CD4-positive, alpha-beta memory T cell (primary cell): ENCODE measurements around the gene ABCB10. TPM values are rescaled to one million over a fixed set of nuclear protein-coding genes. Genes with fewer than 3 reads are reported as not detected.

Source experiments
- CTCF ChIA-PET: fragments of 350-600 bp; sonication (Branson Sonifier 250); formaldehyde crosslinking; loops from one replicate; lab custom pipeline; 2021; ENCODE audit warnings: inconsistent platforms; ENCODE audit not compliant: partially characterized antibody; lab: Charles Lee
- POLR2A ChIA-PET: fragments of 350-600 bp; sonication (Branson Sonifier 250); formaldehyde crosslinking; loops from one replicate; lab custom pipeline; 2021; ENCODE audit not compliant: partially characterized antibody; lab: Charles Lee
- DNase-seq, 5 donors: peaks; one replicate each; pipeline versions ENCODE4 v3.0.0 to v3.0.0-alpha.2; 2020 to 2022; ENCODE audit warnings: mixed read lengths in 1 of 5
- H3K27ac ChIP-seq: one replicate; pipeline ENCODE4 v1.7.0; 2013; ENCODE audit warnings: low read depth, low read length
- H3K27me3 ChIP-seq: 2 replicates; pipeline ENCODE4 v1.7.0; 2013; ENCODE audit warnings: mild to moderate bottlenecking, low read length, moderate library complexity; ENCODE audit not compliant: insufficient read depth
- H3K36me3 ChIP-seq: 2 replicates; pipeline ENCODE4 v1.7.0; 2013; ENCODE audit warnings: mild to moderate bottlenecking, low read length, moderate library complexity; ENCODE audit not compliant: insufficient read depth
- H3K4me1 ChIP-seq: 2 replicates; pipeline ENCODE4 v1.7.0; 2013; ENCODE audit warnings: mild to moderate bottlenecking, low read length, moderate library complexity; ENCODE audit not compliant: insufficient read depth
- H3K4me3 ChIP-seq, 2 donors: one replicate each; pipeline ENCODE4 v1.7.0; 2013; ENCODE audit warnings: low read length in 2 of 2, mild to moderate bottlenecking in 1 of 2
- H3K9me3 ChIP-seq, 2 donors: one replicate each; pipeline ENCODE4 v1.7.0; 2013; ENCODE audit warnings: low read length in 2 of 2, control low read depth in 1 of 2; ENCODE audit not compliant: control insufficient read depth in 1 of 2
- H3K27ac Mint-ChIP-seq, 7 donors: one replicate each; pipeline ENCODE4 v1.8.0; 2020 to 2021; ENCODE audit warnings: mixed read lengths in 7 of 7, mild to moderate bottlenecking in 6 of 7, inconsistent platforms in 3 of 7, moderate library complexity in 3 of 7
- H3K27me3 Mint-ChIP-seq, 2 donors: one replicate each; pipeline ENCODE4 v1.8.0; 2020 to 2021; ENCODE audit warnings: mixed read lengths in 2 of 2
- H3K36me3 Mint-ChIP-seq, 2 donors: one replicate each; pipeline ENCODE4 v1.8.0; 2020 to 2021; ENCODE audit warnings: mixed read lengths in 2 of 2, inconsistent platforms in 1 of 2, mild to moderate bottlenecking in 1 of 2
- H3K4me1 Mint-ChIP-seq, 4 donors: one replicate each; pipeline ENCODE4 v1.8.0; 2020 to 2021; ENCODE audit warnings: mixed read lengths in 4 of 4, mild to moderate bottlenecking in 1 of 4
- H3K4me3 Mint-ChIP-seq, 8 donors: one replicate each; pipeline ENCODE4 v1.8.0; 2020 to 2021; ENCODE audit warnings: mixed read lengths in 8 of 8, mild to moderate bottlenecking in 7 of 8, moderate library complexity in 6 of 8, inconsistent platforms in 3 of 8
- H3K9me3 Mint-ChIP-seq, 8 donors: one replicate each; pipeline ENCODE4 v1.8.0; 2020 to 2021; ENCODE audit warnings: mixed read lengths in 8 of 8, mild to moderate bottlenecking in 5 of 8, inconsistent platforms in 3 of 8, moderate library complexity in 1 of 8
- intact Hi-C: fragments of 100-400 bp; cut with micrococcal nuclease; formaldehyde crosslinking; loops from one replicate; pipeline ENCODE4 v1.15.1; 2023
- polyA plus RNA-seq, 2 donors: library from polyadenylated mRNA; unstranded; fragments of 300-500 nt; fragmentation: Illumina TruSeq; gene quantifications; one replicate each; pipeline ENCODE4 v1.2.3, GENCODE V29; 2021
- total RNA-seq, 2 experiments: library from RNA; stranded (reverse); gene quantifications; one replicate each; pipeline ENCODE4 v1.2.3, GENCODE V29; 2021

Gene ABCB10
- total and polyA plus RNA-seq, 4 experiments from 2014 or later, result 10.0 to 20.2 (median 15.7) TPM

DNA sequence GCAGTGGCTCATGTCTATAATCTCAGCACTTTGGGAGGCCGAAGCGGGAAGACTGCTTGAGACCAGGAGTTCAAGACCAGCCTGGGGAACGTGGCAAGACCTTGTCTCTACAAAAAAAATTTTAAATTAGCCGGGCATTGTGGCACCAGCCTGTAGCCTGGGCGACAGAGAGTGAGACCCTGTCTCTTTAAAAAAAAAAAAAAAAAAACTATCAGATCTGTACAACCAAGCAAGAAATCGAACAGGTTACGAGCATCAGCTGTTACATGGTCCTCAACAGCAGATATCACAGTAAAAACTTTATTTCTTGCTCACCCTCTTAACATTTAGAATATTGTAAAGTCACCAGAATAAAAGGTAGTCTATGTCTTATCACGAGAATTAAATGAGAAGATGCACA is 51.9 kb downstream of the ABCB10 start:
- DNase-seq, result no peak
- POLR2A ChIA-PET, result interaction anchor here (2.8 kb wide), 1 partner anchor 52 kb away, joined by 32 read pairs; the partner anchor contains the start of gene ABCB10
- Mint-ChIP-seq H3K27ac (peak overlapping the region in 6 of 7 donors; percentile 36 to 98 (median 64)), H3K9me3 (peaks cover 0 to 6% (median 0%) of the 10 kb centered on the region in 8 donors), H3K4me3 (peak overlapping the region; percentile 32 to 93 (median 64)), H3K4me1 (peaks cover 21 to 40% (median 32%) of the 10 kb centered on the region in 4 donors), H3K36me3 (peaks cover 5 to 29% of the 10 kb centered on the region in 2 donors), H3K27me3 (peaks cover 0 to 2% of the 10 kb centered on the region in 2 donors)
- no peak overlapping the region for H3K4me3 ChIP-seq
- H3K4me1 ChIP-seq, result peaks cover 22% of the 10 kb centered on the region
- H3K27ac ChIP-seq, result no peak overlapping the region
- no peaks in the 10 kb centered on the region for H3K36me3 ChIP-seq
- H3K27me3 ChIP-seq, result no peaks in the 10 kb centered on the region
- H3K9me3 ChIP-seq, result no peaks in the 10 kb centered on the region
- intact Hi-C loops, result loop anchor here (5.0 kb wide), 2 partner anchors 234 to 1399 kb away; partner anchors contain the start of genes MRPL55 and RAB4A
- CTCF ChIA-PET, result interaction anchor here (0.7 to 3.5 kb wide), 4 partner anchors 8 to 1144 kb away, joined by 3 to 12 read pairs (median 4); no protein-coding TSS in a partner anchor

DNA sequence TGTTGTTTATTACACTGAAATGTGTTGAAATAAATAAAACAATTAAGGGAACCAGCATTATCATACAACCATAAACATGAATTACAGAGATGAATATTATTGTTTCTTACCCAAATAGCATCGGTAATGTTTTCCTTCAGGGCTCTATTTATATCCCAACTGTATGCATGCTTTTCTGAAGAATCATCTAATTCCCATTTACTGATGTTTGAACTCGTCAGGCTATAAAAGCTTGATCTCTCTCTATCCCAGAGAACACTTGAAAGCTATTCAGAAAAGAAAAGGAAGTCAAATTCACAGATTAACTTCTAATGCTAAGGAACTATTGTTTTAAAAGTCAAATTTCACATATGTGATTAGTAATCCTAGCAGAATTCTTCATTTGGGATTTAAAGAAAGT is 62.7 kb downstream of the ABCB10 start:
- H3K27ac Mint-ChIP-seq, result no peak overlapping the region

DNA sequence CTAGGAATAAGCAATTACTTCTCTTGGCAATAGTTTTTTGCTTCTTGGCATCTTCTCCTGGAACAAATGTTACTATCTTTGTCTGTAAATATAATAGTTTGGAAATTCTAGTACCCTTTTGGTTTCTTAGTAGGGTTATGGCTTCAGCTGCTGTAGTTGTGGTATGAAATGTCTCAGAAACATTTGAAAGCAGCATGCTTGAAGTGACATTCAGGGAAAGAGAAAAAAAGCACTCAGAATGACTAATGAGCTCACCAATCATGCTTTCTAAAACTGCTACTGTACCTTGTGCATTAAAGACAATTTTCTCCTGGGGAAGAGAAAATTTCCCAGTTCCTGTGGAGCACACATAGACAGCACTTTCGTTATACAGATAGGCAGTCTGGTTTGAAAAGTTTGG is 71.3 kb downstream of the ABCB10 start:
- intact Hi-C loops, result no loop called here
- H3K27ac Mint-ChIP-seq, result no peak overlapping the region
- no peaks in the 10 kb centered on the region for H3K4me1 ChIP-seq
- H3K27me3 Mint-ChIP-seq, result no peaks in the 10 kb centered on the region
- no peaks in the 10 kb centered on the region for H3K27me3 ChIP-seq
- peaks cover 0 to 3% (median 0%) of the 10 kb centered on the region in 8 donors for H3K9me3 Mint-ChIP-seq
- POLR2A ChIA-PET, result no interaction called here
- no peak overlapping the region for H3K4me3 Mint-ChIP-seq
- H3K4me3 ChIP-seq, result no peak overlapping the region
- DNase-seq, result no peak
- H3K27ac ChIP-seq, result no peak overlapping the region
- H3K36me3 ChIP-seq, result peaks cover 57% of the 10 kb centered on the region
- H3K9me3 ChIP-seq, result no peaks in the 10 kb centered on the region
- H3K36me3 Mint-ChIP-seq, result peaks cover 57 to 66% of the 10 kb centered on the region in 2 donors
- peaks cover 2 to 7% (median 3%) of the 10 kb centered on the region in 4 donors for H3K4me1 Mint-ChIP-seq
- CTCF ChIA-PET, result interaction anchor here (1.1 to 2.0 kb wide), 3 partner anchors 9 to 231 kb away, joined by 3 to 7 read pairs (median 4); no protein-coding TSS in a partner anchor

More for the DNA sequence above, 62.7 kb downstream of the ABCB10 start:
- Mint-ChIP-seq H3K36me3 (peaks cover 57 to 70% of the 10 kb centered on the region in 2 donors), H3K4me3 (no peak overlapping the region), H3K4me1 (peaks cover 0 to 4% (median 0%) of the 10 kb centered on the region in 4 donors), H3K9me3 (no peaks in the 10 kb centered on the region), H3K27me3 (no peaks in the 10 kb centered on the region)
- intact Hi-C loops, result no loop called here
- no peak for DNase-seq
- peaks cover 54% of the 10 kb centered on the region for H3K36me3 ChIP-seq
- no peak overlapping the region for H3K4me3 ChIP-seq
- CTCF ChIA-PET, result interaction anchor here (1.5 to 3.1 kb wide), 3 partner anchors 9 to 20 kb away, joined by 4 to 10 read pairs (median 4); no protein-coding TSS in a partner anchor
- no peaks in the 10 kb centered on the region for H3K4me1 ChIP-seq
- H3K27me3 ChIP-seq, result no peaks in the 10 kb centered on the region
- POLR2A ChIA-PET, result no interaction called here
- H3K9me3 ChIP-seq, result no peaks in the 10 kb centered on the region
- no peak overlapping the region for H3K27ac ChIP-seq

DNA sequence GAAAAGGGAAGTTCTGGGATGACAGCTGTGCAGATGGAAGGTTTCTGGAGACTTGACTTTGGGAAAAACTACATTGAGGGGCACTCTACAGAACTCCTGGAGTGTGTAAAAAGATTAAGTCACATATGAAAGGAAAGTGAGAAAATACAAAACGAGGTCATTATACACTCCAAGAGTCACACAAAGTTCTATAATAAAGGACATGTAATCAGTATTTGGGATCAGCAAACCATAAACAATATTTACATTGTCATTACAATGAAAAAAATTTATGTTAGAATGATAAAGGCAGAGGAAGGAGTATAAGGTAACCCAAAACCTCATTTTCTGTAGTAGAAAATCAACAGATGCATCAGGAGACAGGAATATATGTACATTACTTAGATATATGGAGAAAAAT is 73.2 kb downstream of the ABCB10 start:
- intact Hi-C loops, result no loop called here
- CTCF ChIA-PET, result interaction anchor here (1.6 to 6.5 kb wide), 2 partner anchors 227 to 821 kb away, joined by 3 to 216 read pairs; no protein-coding TSS in a partner anchor
- H3K36me3 ChIP-seq, result peaks cover 60% of the 10 kb centered on the region
- H3K4me3 Mint-ChIP-seq, result no peak overlapping the region
- H3K4me1 Mint-ChIP-seq, result peaks cover 4 to 9% (median 5%) of the 10 kb centered on the region in 4 donors
- H3K9me3 ChIP-seq, result no peaks in the 10 kb centered on the region
- H3K4me3 ChIP-seq, result no peak overlapping the region
- H3K4me1 ChIP-seq, result no peaks in the 10 kb centered on the region
- H3K9me3 Mint-ChIP-seq, result peaks cover 0 to 3% (median 0%) of the 10 kb centered on the region in 8 donors
- no peaks in the 10 kb centered on the region for H3K27me3 Mint-ChIP-seq
- POLR2A ChIA-PET, result no interaction called here
- DNase-seq, result no peak
- H3K27me3 ChIP-seq, result no peaks in the 10 kb centered on the region
- peak overlapping the region in 2 of 7 donors; percentile 29 to 53 for H3K27ac Mint-ChIP-seq
- peaks cover 59 to 75% of the 10 kb centered on the region in 2 donors for H3K36me3 Mint-ChIP-seq
- no peak overlapping the region for H3K27ac ChIP-seq

DNA sequence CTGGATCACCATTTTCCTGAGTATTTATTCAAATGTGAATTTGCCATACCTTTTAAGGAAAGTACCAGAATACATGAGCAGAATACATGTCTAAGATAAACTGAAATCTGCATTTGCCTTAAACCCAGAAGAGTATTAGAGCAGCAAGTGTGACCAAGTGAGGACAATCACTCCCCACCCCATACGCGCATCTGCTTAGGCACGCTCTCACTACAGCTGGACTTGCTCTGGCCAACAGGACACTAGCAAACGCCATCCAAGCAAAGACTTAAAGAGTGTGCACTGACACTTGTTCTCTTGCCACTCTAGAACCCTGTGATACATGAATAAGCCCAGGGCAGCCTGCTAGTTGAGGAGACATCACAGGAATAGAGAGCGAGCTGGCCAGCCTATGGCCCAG is 76.0 kb downstream of the ABCB10 start:
- no peak for DNase-seq
- Mint-ChIP-seq H3K4me3 (no peak overlapping the region), H3K36me3 (peaks cover 65 to 77% of the 10 kb centered on the region in 2 donors), H3K4me1 (peaks cover 5 to 13% (median 8%) of the 10 kb centered on the region in 4 donors), H3K27ac (peak overlapping the region in 2 of 7 donors; percentile 14 to 19), H3K27me3 (no peaks in the 10 kb centered on the region), H3K9me3 (peaks cover 0 to 3% (median 0%) of the 10 kb centered on the region in 8 donors)
- no peaks in the 10 kb centered on the region for H3K27me3 ChIP-seq
- H3K27ac ChIP-seq, result no peak overlapping the region
- POLR2A ChIA-PET, result interaction anchor here (1.4 kb wide), 1 partner anchor 224 kb away, joined by 5 read pairs; no protein-coding TSS in a partner anchor
- no peaks in the 10 kb centered on the region for H3K9me3 ChIP-seq
- intact Hi-C loops, result loop anchor here (1.0 kb wide), 3 partner anchors 32 to 818 kb away; no protein-coding TSS in a partner anchor
- H3K36me3 ChIP-seq, result peaks cover 56% of the 10 kb centered on the region
- CTCF ChIA-PET, result interaction anchor here (0.8 to 6.5 kb wide), 17 partner anchors 11 to 818 kb away, joined by 3 to 216 read pairs (median 4); partner anchors contain the start of gene NUP133
- no peak overlapping the region for H3K4me3 ChIP-seq
- no peaks in the 10 kb centered on the region for H3K4me1 ChIP-seq

DNA sequence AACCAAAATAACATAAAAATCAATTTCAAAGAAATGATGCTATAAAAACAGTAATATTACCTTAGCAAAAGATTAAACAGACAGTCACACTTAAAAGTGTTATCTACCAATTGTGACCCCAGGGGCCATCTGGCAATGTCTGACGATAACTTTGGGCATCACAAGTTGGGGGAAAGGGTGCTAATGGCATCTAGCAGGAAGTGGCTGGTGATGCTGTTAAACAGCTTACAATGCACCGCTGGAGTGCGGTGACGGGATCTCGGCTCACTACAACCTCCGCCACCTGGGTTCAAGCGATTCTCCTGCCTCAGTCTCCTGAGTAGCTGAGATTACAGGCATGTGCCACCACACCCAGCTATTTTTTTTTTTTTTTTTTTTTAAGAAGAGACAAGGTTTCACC is 78.0 kb downstream of the ABCB10 start:
- intact Hi-C loops, result no loop called here
- Mint-ChIP-seq H3K27ac (no peak overlapping the region), H3K4me3 (no peak overlapping the region), H3K9me3 (no peaks in the 10 kb centered on the region), H3K27me3 (no peaks in the 10 kb centered on the region), H3K4me1 (peaks cover 5 to 13% (median 8%) of the 10 kb centered on the region in 4 donors), H3K36me3 (peaks cover 50 to 71% of the 10 kb centered on the region in 2 donors)
- Histone ChIP-seq H3K4me3 (no peak overlapping the region), H3K27ac (no peak overlapping the region), H3K36me3 (peaks cover 39% of the 10 kb centered on the region), H3K27me3 (no peaks in the 10 kb centered on the region), H3K4me1 (no peaks in the 10 kb centered on the region), H3K9me3 (no peaks in the 10 kb centered on the region)
- POLR2A ChIA-PET, result no interaction called here
- no peak for DNase-seq
- CTCF ChIA-PET, result interaction anchor here (0.7 to 6.5 kb wide), 7 partner anchors 12 to 254 kb away, joined by 3 to 216 read pairs (median 4); no protein-coding TSS in a partner anchor

DNA sequence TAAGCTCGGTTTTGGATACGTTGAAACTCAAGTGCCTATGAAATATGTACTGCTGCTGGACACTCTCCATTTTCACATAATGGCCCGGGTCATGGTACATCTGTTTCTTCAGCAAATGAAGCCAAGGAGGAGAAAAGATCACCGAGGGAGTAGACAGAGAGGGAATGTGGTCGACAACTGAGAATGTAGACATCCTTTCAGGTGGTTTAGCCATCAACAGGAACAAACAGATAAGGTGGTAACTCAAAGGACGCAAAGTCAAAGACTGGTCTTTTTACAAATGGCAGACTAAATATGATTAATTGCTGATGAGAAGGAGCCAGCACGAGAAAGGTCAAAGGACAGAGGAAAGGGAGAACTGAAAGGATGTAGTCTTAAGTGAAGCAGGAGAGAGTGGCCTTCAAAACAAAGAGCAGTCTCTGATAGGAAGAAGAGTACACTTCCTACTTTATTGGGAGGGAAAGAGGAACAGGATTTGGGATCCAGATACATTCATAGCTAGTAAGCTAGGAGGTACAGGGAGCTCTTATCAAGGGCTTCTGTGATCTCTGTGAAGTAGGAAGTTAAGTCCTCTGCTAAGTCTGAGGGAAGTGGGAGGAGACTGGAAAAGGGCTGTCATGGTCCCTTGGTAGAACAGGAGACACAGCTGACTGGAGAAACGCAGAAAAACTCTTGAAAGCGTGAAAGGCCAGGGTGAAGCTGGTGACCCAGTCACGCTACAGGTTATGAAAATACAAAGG is 78.7 kb downstream of the ABCB10 start:
- no peak overlapping the region for H3K4me3 Mint-ChIP-seq
- peaks cover 5 to 13% (median 8%) of the 10 kb centered on the region in 4 donors for H3K4me1 Mint-ChIP-seq
- ChIA-PET POLR2A (no interaction called here), CTCF (interaction anchor here (0.7 to 6.5 kb wide), 9 partner anchors 11 to 812 kb away, joined by 3 to 216 read pairs (median 3); no protein-coding TSS in a partner anchor)
- intact Hi-C loops, result no loop called here
- Histone ChIP-seq H3K27ac (no peak overlapping the region), H3K36me3 (peaks cover 38% of the 10 kb centered on the region), H3K4me1 (no peaks in the 10 kb centered on the region), H3K4me3 (no peak overlapping the region), H3K9me3 (no peaks in the 10 kb centered on the region), H3K27me3 (no peaks in the 10 kb centered on the region)
- DNase-seq, result no peak
- peaks cover 48 to 70% of the 10 kb centered on the region in 2 donors for H3K36me3 Mint-ChIP-seq
- H3K27me3 Mint-ChIP-seq, result no peaks in the 10 kb centered on the region
- H3K9me3 Mint-ChIP-seq, result no peaks in the 10 kb centered on the region
- peak overlapping the region in 3 of 7 donors; percentile 20 to 49 (median 48) for H3K27ac Mint-ChIP-seq
